ENCODE results near the gene TMEFF2. TPM values are rescaled to one million over a fixed set of nuclear protein-coding genes. Genes with fewer than 3 reads are reported as not detected.

The TMEFF2 gene
- total RNA-seq, 4 donors from 2014 or later, result 0.27 to 0.32 TPM; not detected in 2

GRCh38 chr2:192128655-192129054, 66.1 kb downstream of the TMEFF2 start:
- no peak for DNase-seq
- intact Hi-C loops (cut with DNase I; ENCODE audit: low total_unique reads) (no loop called here), in situ Hi-C loops (cut with MboI; ENCODE audit: low pct_ligation_motif_present in 1 of 4, low pct_unique_long_range_greater_than_20kb in 1 of 4, low sequenced_read_pairs in 3 of 4) (no loop called here)
- no peaks in the 10 kb centered on the region for H3K9me3 ChIP-seq
- H3K27me3 ChIP-seq, result no peaks in the 10 kb centered on the region
- no peak for TF ChIP-seq POLR2A (IDR thresholded peaks at IDR 0.05)
- TF ChIP-seq, protein P1, sequence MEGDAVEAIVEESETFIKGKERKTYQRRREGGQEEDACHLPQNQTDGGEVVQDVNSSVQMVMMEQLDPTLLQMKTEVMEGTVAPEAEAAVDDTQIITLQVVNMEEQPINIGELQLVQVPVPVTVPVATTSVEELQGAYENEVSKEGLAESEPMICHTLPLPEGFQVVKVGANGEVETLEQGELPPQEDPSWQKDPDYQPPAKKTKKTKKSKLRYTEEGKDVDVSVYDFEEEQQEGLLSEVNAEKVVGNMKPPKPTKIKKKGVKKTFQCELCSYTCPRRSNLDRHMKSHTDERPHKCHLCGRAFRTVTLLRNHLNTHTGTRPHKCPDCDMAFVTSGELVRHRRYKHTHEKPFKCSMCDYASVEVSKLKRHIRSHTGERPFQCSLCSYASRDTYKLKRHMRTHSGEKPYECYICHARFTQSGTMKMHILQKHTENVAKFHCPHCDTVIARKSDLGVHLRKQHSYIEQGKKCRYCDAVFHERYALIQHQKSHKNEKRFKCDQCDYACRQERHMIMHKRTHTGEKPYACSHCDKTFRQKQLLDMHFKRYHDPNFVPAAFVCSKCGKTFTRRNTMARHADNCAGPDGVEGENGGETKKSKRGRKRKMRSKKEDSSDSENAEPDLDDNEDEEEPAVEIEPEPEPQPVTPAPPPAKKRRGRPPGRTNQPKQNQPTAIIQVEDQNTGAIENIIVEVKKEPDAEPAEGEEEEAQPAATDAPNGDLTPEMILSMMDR (IDR thresholded peaks at IDR 0.05), result no peak
- TF ChIP-seq EP300 (IDR thresholded peaks at IDR 0.05; ENCODE audit: low read depth), result no peak
- no peak for TF ChIP-seq POLR2AphosphoS5 (IDR thresholded peaks at IDR 0.05)
- no peak overlapping the region for H3K4me3 ChIP-seq
- H3K4me1 ChIP-seq, result peaks cover 0 to 5% (median 0%) of the 10 kb centered on the region in 4 donors
- H3K36me3 ChIP-seq, result no peaks in the 10 kb centered on the region
- 63 to 65% methylated on average over 1 to 4 of the region's 4 CpGs for WGBS, 2 donors (ENCODE audit: low coverage in 1 of 2)
- H3K27ac ChIP-seq, result no peak overlapping the region

- WGBS, 2 donors (ENCODE audit: low coverage in 1 of 2), result 58 to 70% methylated on average over 2 of the region's 2 CpGs
- H3K27ac ChIP-seq, result no peak overlapping the region
- no peak for DNase-seq
- H3K36me3 ChIP-seq, result no peaks in the 10 kb centered on the region
- no peaks in the 10 kb centered on the region for H3K9me3 ChIP-seq
- H3K4me3 ChIP-seq, result no peak overlapping the region
- in situ Hi-C loops (cut with MboI; ENCODE audit: low pct_ligation_motif_present in 1 of 4, low pct_unique_long_range_greater_than_20kb in 1 of 4, low sequenced_read_pairs in 3 of 4) (no loop called here), intact Hi-C loops (cut with DNase I; ENCODE audit: low total_unique reads) (no loop called here)
- H3K27me3 ChIP-seq, result no peaks in the 10 kb centered on the region
- H3K4me1 ChIP-seq, result peaks cover 0 to 5% (median 0%) of the 10 kb centered on the region in 4 donors
- no peak for TF ChIP-seq EP300 (IDR thresholded peaks at IDR 0.05; ENCODE audit: low read depth)
- TF ChIP-seq, protein P1 (IDR thresholded peaks at IDR 0.05), result no peak
- no peak for TF ChIP-seq POLR2A (IDR thresholded peaks at IDR 0.05)
- TF ChIP-seq POLR2AphosphoS5 (IDR thresholded peaks at IDR 0.05), result no peak
These were observed 67.3 kb downstream of the TMEFF2 start for GRCh38 chr2:192127434-192127833.

DNA sequence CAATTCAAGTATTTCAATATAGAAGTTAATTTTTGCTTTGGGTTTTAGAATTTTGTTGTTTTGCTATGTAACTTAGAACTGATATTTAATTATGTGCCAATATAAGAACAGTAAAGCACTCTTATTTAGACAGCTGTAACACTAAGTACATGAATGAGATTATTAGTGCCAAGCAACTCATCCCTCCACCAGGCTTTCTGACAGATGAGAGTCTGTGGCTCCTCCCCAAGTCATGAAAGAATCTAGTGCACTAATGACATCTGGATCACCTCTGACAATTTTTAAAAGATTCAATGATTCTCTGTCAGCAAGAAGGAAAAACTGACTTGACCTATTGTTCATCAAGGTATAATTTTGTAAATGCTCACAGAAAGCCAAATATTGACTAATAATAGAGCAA, 67.8 kb downstream of the TMEFF2 start:
- intact Hi-C loops (cut with DNase I; ENCODE audit: low total_unique reads), result no loop called here
- H3K36me3 ChIP-seq, result no peaks in the 10 kb centered on the region
- H3K27ac ChIP-seq, result no peak overlapping the region
- H3K4me3 ChIP-seq, result no peak overlapping the region
- H3K4me1 ChIP-seq, result peaks cover 0 to 5% (median 0%) of the 10 kb centered on the region in 4 donors
- no peaks in the 10 kb centered on the region for H3K9me3 ChIP-seq
- H3K27me3 ChIP-seq, result no peaks in the 10 kb centered on the region
- DNase-seq, result no peak
- in situ Hi-C loops (cut with MboI; ENCODE audit: low pct_ligation_motif_present in 1 of 4, low pct_unique_long_range_greater_than_20kb in 1 of 4, low sequenced_read_pairs in 3 of 4), result no loop called here
- no peak for TF ChIP-seq EP300 (IDR thresholded peaks at IDR 0.05; ENCODE audit: low read depth)
- TF ChIP-seq POLR2A (IDR thresholded peaks at IDR 0.05), result no peak
- no peak for TF ChIP-seq POLR2AphosphoS5 (IDR thresholded peaks at IDR 0.05)
- TF ChIP-seq, protein P1 (IDR thresholded peaks at IDR 0.05), result no peak

DNA sequence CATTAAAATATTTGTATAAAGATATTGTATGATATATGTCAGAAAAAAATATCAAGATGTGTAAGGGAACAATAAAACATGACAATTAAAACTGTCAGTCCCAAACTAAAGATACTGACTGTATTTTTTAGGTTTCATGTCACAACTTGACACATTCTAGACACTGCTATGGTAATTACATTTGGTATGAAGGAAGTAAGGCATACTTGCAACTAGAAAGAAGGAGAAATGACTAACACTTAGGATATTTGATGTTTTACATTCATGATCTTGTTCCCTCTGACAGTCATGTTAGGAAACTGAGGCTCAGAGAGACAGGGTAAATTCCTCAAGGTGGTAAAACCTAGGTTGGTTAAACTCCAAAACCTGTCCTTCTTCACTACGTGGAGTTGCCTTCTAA, 68.3 kb downstream of the TMEFF2 start:
- H3K4me3 ChIP-seq, result no peak overlapping the region
- TF ChIP-seq POLR2A (IDR thresholded peaks at IDR 0.05) (no peak), EP300 (IDR thresholded peaks at IDR 0.05; ENCODE audit: low read depth) (no peak), POLR2AphosphoS5 (IDR thresholded peaks at IDR 0.05) (no peak)
- TF ChIP-seq, protein P1 (IDR thresholded peaks at IDR 0.05), result no peak
- H3K27me3 ChIP-seq, result no peaks in the 10 kb centered on the region
- WGBS, 2 donors (ENCODE audit: low coverage in 1 of 2), result 0% methylated on average over 1 of the region's 1 CpG
- no peaks in the 10 kb centered on the region for H3K9me3 ChIP-seq
- intact Hi-C loops (cut with DNase I; ENCODE audit: low total_unique reads), result no loop called here
- H3K4me1 ChIP-seq, result peaks cover 0 to 5% (median 0%) of the 10 kb centered on the region in 4 donors
- in situ Hi-C loops (cut with MboI; ENCODE audit: low pct_ligation_motif_present in 1 of 4, low pct_unique_long_range_greater_than_20kb in 1 of 4, low sequenced_read_pairs in 3 of 4), result no loop called here
- no peaks in the 10 kb centered on the region for H3K36me3 ChIP-seq
- H3K27ac ChIP-seq, result no peak overlapping the region
- no peak for DNase-seq
